Smooth muscle cell (in vitro differentiated cells): ENCODE data around the gene PTOV1. TPM values are rescaled to one million over a fixed set of nuclear protein-coding genes. Genes with fewer than 3 reads are reported as not detected.
A peak's percentile ranks its signal among the peaks of the same experiment; 100 is the strongest.

Experiments
- DNase-seq: peaks from one replicate; lab custom pipeline; 2025; ENCODE audit not compliant: unreplicated experiment; lab: John Stamatoyannopoulos, UW
- H2AFZ ChIP-seq: fragments of 200-600 bp; sonication (generic); 2 replicates; pipeline ENCODE4 v1.6.0; 2016; ENCODE audit warnings: antibody characterized with exemption, low read depth, mild to moderate bottlenecking
- H3F3A ChIP-seq: fragments of 200-600 bp; sonication (generic); 2 replicates; pipeline ENCODE4 v1.6.0; 2017; ENCODE audit warnings: antibody characterized with exemption, low read depth
- H3K27ac ChIP-seq: fragments of 200-600 bp; sonication (generic); 2 replicates; pipeline ENCODE4 v1.5.1; 2016; ENCODE audit warnings: low read depth, mild to moderate bottlenecking
- H3K27me3 ChIP-seq: fragments of 200-600 bp; sonication (generic); 2 replicates; pipeline ENCODE4 v1.6.1; 2016; ENCODE audit warnings: low read depth, mild to moderate bottlenecking
- H3K36me3 ChIP-seq: fragments of 200-600 bp; sonication (generic); 2 replicates; pipeline ENCODE4 v1.5.1; 2016; ENCODE audit warnings: low read depth
- H3K4me1 ChIP-seq: fragments of 200-600 bp; sonication (generic); 2 replicates; pipeline ENCODE4 v1.5.1; 2016; ENCODE audit warnings: low read depth
- H3K4me2 ChIP-seq: fragments of 200-600 bp; sonication (generic); 2 replicates; pipeline ENCODE4 v1.6.0; 2016; ENCODE audit warnings: mild to moderate bottlenecking
- H3K4me3 ChIP-seq: fragments of 200-600 bp; sonication (generic); 2 replicates; pipeline ENCODE4 v1.5.1; 2016; ENCODE audit warnings: mild to moderate bottlenecking
- H3K79me2 ChIP-seq: fragments of 200-600 bp; sonication (generic); 2 replicates; pipeline ENCODE4 v1.6.0; 2016; ENCODE audit warnings: low read depth, mild to moderate bottlenecking
- H3K9ac ChIP-seq: fragments of 200-600 bp; sonication (generic); 2 replicates; pipeline ENCODE4 v1.6.0; 2016; ENCODE audit warnings: low read depth
- H3K9me3 ChIP-seq: fragments of 200-600 bp; sonication (generic); replicated peaks from 2 replicates; pipeline ENCODE4 v1.5.1; 2016; ENCODE audit warnings: low read depth
- H4K20me1 ChIP-seq: fragments of 200-600 bp; sonication (generic); 2 replicates; pipeline ENCODE4 v1.6.0; 2016; ENCODE audit warnings: low read depth
- CTCF ChIP-seq: fragments of 200-600 bp; sonication (generic); IDR thresholded peaks from 2 replicates; pipeline ENCODE4 v1.5.1; 2017; ENCODE audit warnings: borderline replicate concordance, mild to moderate bottlenecking, antibody characterized with exemption; ENCODE audit not compliant: insufficient read depth, poor library complexity, severe bottlenecking
- WGBS: methylation state at CpG from one replicate; pipeline ENCODE4 v1.1.7; 2016; ENCODE audit warnings: low lambda C conversion rate; 5-methylcytosine and 5-hydroxymethylcytosine counted together
- polyA plus RNA-seq: library from polyadenylated mRNA; unstranded; fragments of >200 nt; fragmentation: Nextera tagmentation; extraction: Ambion mirVana; gene quantifications from 2 replicates; pipeline ENCODE4 v1.2.1, GENCODE V29; 2016
- total RNA-seq: library from RNA; depleted of rRNA; stranded (reverse); fragments of >200 nt; gene quantifications from 2 replicates; pipeline ENCODE4 v1.2.3, GENCODE V29; 2014

Gene PTOV1
- total and polyA plus RNA-seq, 2 experiments from 2014 or later = 81.0 to 256 TPM

DNA sequence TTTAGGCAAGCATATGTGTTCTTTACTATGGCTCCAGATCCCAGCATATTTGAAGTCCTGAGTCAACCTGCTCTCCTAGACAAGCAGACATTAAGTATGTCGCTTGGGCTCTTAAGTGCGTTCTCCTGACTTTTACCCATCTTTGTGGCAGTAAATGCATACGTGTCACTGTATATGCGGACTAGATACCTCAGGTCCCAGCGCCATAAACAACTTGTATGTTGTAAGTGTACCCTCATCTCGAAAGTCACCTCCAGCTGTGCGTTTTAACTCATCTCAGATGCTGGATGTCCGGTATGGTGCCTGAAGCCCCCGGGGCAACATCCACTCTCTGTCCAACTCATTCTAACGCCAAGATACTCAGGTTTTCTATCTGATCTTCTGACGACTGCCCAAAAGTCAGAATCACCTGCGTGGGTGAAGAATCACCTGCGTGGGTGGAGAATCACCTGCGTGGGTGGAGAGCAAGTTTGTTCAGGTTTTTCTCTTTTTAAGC is 1.7 kb downstream of the PTOV1 start:
- Histone ChIP-seq H4K20me1 (peaks cover 65% of the 10 kb centered on the region), H3K4me2 (peak overlapping the region; percentile 90), H3K36me3 (no peaks in the 10 kb centered on the region), H3K79me2 (peaks cover 54% of the 10 kb centered on the region), H3K4me1 (peaks cover 13% of the 10 kb centered on the region), H3K4me3 (peak overlapping the region; percentile 86), H3K9ac (peak overlapping the region; percentile 82), H3K27me3 (no peaks in the 10 kb centered on the region), H3K27ac (no peak overlapping the region), H3F3A (peaks cover 30% of the 10 kb centered on the region), H3K9me3 (no peaks in the 10 kb centered on the region), H2AFZ (no peak overlapping the region)
- no peak for TF ChIP-seq CTCF
- DNase-seq = no peak
- 79% methylated on average over 14 of the region's 14 CpGs for WGBS

DNA sequence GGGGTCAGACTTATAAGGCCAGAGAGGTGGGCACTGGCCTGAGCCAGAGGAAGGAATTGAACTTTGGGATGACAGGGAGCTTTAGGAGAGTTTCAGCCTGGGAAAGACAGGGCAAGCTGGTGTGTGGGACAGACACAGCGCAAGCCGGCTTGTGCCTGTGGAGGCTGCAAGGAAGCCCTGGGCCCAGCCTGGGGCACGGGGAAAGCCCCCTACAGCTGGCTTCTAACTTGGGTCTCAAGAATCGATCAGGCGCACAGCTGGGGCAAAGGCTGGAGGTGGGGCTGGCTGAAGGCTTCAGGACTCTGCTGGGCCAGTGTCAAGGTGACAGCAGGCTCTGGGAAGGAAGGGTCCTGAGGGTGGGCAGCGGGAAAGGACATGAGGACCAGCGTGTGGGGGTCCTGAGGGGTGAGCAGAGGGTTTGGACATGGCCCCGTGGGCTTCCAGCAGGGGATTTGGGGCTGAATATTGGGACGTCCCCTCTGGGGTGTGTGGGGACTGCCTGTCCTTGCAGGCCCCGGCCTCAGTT is 3.0 kb downstream of the PTOV1 start:
- over 99% methylated on average over 10 of the region's 10 CpGs for WGBS
- DNase-seq = no peak
- H3K4me2 ChIP-seq = no peak overlapping the region

DNA sequence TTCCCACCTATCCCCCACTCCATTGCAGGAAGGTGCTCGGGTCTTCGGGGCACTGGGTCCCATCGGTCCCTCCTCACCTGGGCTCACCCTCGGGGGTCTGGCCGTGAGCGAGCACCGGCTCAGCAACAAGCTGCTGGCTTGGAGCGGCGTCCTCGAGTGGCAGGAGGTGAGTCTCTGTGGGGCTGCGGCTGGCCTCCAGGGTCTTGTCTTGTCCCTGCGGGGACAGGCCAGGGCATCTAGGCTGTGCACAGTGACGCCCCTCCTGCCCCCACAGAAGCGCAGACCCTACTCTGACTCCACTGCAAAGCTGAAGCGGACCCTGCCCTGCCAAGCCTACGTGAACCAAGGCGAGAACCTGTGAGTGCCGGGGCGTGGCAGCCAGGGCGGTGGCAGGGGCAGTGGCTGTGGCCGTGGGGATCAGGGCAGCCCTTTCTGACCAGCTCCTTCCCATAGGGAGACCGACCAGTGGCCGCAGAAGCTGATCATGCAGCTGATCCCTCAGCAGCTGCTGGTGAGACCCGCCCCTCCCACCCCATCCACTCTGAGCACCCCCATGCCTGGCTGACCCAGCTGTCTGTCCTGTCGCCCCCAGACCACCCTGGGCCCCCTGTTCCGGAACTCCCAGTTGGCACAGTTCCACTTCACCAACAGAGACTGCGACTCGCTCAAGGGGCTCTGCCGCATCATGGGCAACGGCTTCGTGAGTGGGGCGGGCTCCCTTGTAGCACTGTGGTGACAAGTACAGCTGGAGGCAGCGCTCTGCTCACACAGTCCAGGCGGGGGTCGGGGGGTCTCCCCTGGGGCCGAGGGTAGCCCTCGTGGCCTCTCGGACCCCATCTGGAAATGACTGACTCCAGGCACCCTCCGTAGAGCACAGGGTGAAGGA is 3.7 kb downstream of the PTOV1 start:
- Histone ChIP-seq H4K20me1 (peaks cover 77% of the 10 kb centered on the region), H3K4me2 (no peak overlapping the region), H3K4me3 (no peak overlapping the region), H3K4me1 (peaks cover 13% of the 10 kb centered on the region), H3K27ac (no peak overlapping the region), H3K36me3 (no peaks in the 10 kb centered on the region), H2AFZ (no peak overlapping the region), H3K9ac (no peak overlapping the region), H3K27me3 (no peaks in the 10 kb centered on the region), H3K79me2 (peaks cover 46% of the 10 kb centered on the region), H3K9me3 (no peaks in the 10 kb centered on the region), H3F3A (peaks cover 39% of the 10 kb centered on the region)
- no peak for TF ChIP-seq CTCF
- 96% methylated on average over 39 of the region's 39 CpGs for WGBS
- no peak for DNase-seq

More for the DNA sequence above, 3.0 kb downstream of the PTOV1 start:
- Histone ChIP-seq H3F3A (peaks cover 39% of the 10 kb centered on the region), H3K79me2 (peaks cover 53% of the 10 kb centered on the region), H3K9ac (no peak overlapping the region), H2AFZ (no peak overlapping the region), H3K9me3 (no peaks in the 10 kb centered on the region), H3K4me1 (peaks cover 13% of the 10 kb centered on the region), H3K4me3 (no peak overlapping the region), H3K36me3 (no peaks in the 10 kb centered on the region), H4K20me1 (peaks cover 73% of the 10 kb centered on the region), H3K27me3 (no peaks in the 10 kb centered on the region), H3K27ac (no peak overlapping the region)
- TF ChIP-seq CTCF = no peak
